SK-N-SH treated with all-trans-retinoic acid at 6 μM for 48 hours (cell line): ENCODE measurements around the gene ZDHHC15.

Experiments used
- ARNTL ChIP-seq: fragments of 450-650 bp; formaldehyde crosslinking; IDR thresholded peaks from 2 replicates; pipeline ENCODE4 v1.5.0; 2020; ENCODE audit warnings: low read depth, mild to moderate bottlenecking, moderate library complexity, borderline replicate concordance
- ZFP3 ChIP-seq: fragments of 250-450 bp; sonication (Bioruptor Pico); IDR thresholded peaks from 2 replicates; pipeline ENCODE4 v1.5.0; 2020; ENCODE audit warnings: mild to moderate bottlenecking, moderate library complexity
- ZFP30 ChIP-seq: fragments of 450-650 bp; formaldehyde crosslinking; IDR thresholded peaks from 2 replicates; pipeline ENCODE4 v1.5.0; 2022; ENCODE audit warnings: mild to moderate bottlenecking, moderate library complexity
- TF ChIP-seq, protein P1 (sequence below): fragments of 250-450 bp; sonication (Bioruptor Pico); IDR thresholded peaks from 2 replicates; pipeline ENCODE4 v1.5.1; 2021; ENCODE audit warnings: mild to moderate bottlenecking, moderate library complexity
- TF ChIP-seq, protein P2 (sequence below): fragments of 250-450 bp; sonication (Bioruptor Pico); IDR thresholded peaks from 2 replicates; pipeline ENCODE4 v1.8.0; 2020; ENCODE audit warnings: mild to moderate bottlenecking, moderate library complexity, borderline replicate concordance

DNA sequence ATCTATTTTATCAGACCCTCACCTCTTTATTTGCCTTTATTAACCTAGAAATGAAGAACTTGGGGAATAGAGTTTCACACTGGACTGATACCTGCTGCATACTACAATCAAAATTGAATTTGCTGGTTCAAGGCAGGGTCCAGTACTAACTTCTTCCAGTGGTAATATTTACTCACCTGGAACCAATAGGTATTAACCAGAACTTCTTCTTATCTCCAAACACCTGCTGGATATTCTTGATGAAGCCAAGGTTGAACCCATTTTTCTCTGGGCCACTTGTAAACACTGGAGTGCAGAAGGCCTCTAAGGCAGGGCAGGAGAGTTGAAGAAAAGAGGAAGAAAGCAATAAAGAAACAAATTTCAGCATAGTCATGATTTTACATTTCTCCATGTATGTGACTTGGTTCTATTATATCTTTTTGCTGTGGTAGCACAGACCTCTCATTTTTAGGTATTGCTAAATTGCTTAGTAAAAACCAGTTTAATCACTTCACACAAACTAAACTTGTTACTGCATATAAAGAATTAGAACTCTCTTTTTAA, 101.1 kb downstream of the ZDHHC15 start:
- TF ChIP-seq, protein P1, sequence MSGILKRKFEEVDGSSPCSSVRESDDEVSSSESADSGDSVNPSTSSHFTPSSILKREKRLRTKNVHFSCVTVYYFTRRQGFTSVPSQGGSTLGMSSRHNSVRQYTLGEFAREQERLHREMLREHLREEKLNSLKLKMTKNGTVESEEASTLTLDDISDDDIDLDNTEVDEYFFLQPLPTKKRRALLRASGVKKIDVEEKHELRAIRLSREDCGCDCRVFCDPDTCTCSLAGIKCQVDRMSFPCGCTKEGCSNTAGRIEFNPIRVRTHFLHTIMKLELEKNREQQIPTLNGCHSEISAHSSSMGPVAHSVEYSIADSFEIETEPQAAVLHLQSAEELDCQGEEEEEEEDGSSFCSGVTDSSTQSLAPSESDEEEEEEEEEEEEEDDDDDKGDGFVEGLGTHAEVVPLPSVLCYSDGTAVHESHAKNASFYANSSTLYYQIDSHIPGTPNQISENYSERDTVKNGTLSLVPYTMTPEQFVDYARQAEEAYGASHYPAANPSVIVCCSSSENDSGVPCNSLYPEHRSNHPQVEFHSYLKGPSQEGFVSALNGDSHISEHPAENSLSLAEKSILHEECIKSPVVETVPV (CRISPR knock-in tag) = no peak
- TF ChIP-seq ZFP3 (no peak), ARNTL (CRISPR knock-in tag) (no peak), ZFP30 (CRISPR knock-in tag) (no peak)
- TF ChIP-seq, protein P2, sequence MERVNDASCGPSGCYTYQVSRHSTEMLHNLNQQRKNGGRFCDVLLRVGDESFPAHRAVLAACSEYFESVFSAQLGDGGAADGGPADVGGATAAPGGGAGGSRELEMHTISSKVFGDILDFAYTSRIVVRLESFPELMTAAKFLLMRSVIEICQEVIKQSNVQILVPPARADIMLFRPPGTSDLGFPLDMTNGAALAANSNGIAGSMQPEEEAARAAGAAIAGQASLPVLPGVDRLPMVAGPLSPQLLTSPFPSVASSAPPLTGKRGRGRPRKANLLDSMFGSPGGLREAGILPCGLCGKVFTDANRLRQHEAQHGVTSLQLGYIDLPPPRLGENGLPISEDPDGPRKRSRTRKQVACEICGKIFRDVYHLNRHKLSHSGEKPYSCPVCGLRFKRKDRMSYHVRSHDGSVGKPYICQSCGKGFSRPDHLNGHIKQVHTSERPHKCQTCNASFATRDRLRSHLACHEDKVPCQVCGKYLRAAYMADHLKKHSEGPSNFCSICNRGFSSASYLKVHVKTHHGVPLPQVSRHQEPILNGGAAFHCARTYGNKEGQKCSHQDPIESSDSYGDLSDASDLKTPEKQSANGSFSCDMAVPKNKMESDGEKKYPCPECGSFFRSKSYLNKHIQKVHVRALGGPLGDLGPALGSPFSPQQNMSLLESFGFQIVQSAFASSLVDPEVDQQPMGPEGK (CRISPR knock-in tag) = no peak
